ENCODE results near the gene OXGR1.
A peak's percentile ranks its signal among the peaks of the same experiment; 100 is the strongest.

Gene OXGR1

DNA sequence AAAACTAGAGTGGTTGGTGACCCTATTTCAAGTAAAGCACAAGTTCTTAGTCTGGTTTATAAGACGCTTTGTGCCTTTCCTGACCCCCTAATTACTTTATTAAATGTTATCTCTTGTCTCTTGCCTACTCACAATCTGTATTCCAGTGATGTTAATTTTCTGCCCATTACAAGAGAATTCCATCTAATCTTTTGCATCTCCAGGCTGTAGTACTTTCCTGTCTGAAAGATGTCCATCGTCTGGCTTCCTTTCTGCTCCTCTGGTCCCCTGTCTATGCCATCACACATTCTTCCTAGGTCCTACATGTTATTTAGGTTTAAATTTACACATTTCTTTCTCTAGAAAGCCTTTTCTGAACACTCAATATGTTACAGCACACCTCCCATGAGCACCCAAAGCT, 25.9 kb upstream of the OXGR1 start:
- H3K36me3 ChIP-seq (ENCODE audit: control insufficient read depth, insufficient read depth, low read length) = no peaks in the 10 kb centered on the region
- H3K9me3 ChIP-seq (ENCODE audit: control insufficient read depth, insufficient read depth, low read depth, low read length) = no peaks in the 10 kb centered on the region
- H3K4me3 ChIP-seq (ENCODE audit: low read depth, low read length) = no peak overlapping the region
- peaks cover 5% of the 10 kb centered on the region for H3K27me3 ChIP-seq (ENCODE audit: control insufficient read depth, insufficient read depth, low read length)
- no peak overlapping the region for H3K9ac ChIP-seq (ENCODE audit: low read length)
- H3K4me1 ChIP-seq (ENCODE audit: control insufficient read depth, insufficient read depth, low read length) = no peaks in the 10 kb centered on the region
- no peak overlapping the region for H3K27ac ChIP-seq (ENCODE audit: low read depth, low read length)

DNA sequence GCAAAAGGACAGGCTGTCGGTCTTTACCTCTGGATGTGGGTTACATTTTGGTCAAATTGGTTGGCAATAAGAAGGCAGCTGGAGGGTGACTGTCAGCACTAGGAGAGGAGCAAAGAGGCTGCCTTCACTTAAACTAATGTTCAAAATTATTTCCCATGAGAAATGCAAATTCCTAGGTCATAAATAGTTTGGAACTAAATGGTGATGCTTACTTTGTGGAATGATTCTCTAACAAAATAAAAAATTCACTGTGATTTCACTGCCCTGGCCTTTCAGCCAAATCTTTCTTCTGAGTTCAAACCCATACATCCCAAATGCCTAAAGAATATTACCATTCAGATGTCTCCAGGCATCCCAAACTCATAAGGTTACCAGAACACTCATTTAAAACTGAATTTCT, 25.0 kb upstream of the OXGR1 start:
- peaks cover 5% of the 10 kb centered on the region for H3K27me3 ChIP-seq (ENCODE audit: control insufficient read depth, insufficient read depth, low read length)
- no peaks in the 10 kb centered on the region for H3K4me1 ChIP-seq (ENCODE audit: control insufficient read depth, insufficient read depth, low read length)
- H3K9ac ChIP-seq (ENCODE audit: low read length) = no peak overlapping the region
- no peak overlapping the region for H3K27ac ChIP-seq (ENCODE audit: low read depth, low read length)
- H3K4me3 ChIP-seq (ENCODE audit: low read depth, low read length) = no peak overlapping the region
- H3K9me3 ChIP-seq (ENCODE audit: control insufficient read depth, insufficient read depth, low read depth, low read length) = no peaks in the 10 kb centered on the region
- no peaks in the 10 kb centered on the region for H3K36me3 ChIP-seq (ENCODE audit: control insufficient read depth, insufficient read depth, low read length)

DNA sequence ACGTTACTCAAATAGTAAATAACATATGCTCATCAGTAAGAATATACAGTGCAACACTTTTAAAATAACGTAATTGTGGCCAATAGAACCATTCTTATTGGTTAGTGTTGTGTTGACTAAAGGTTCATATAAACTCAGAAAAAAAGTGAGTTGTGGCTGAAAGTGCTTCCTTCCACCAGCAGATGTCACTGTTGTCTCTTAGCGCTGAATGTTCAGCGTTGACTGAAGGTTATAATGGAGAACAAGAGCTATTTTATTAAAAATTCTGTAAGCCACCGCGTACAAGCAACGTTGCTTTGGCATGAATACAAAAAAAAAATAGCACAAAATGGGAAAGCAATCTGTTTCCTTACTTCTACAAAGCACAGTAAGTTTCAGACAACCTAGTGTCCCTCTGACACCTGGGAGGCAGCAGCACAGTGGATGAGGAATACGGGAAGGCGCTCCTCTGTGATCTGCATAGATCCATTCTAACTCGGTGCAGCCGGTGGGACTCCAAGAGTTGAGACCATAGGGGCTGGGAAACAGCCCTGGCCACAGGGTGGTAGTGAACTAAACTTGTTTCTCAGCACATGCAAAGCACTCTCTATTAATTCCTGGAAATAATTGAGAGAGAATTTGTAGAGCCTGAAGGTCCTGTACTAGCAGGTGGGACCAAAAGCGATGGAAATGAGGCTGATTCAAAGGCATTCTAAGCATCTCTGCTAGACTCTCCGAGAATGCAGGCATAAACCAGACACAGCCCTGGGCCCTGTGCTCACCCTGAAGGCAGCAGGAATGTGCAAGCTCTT, 23.9 kb upstream of the OXGR1 start:
- H3K36me3 ChIP-seq (ENCODE audit: control insufficient read depth, insufficient read depth, low read length) = no peaks in the 10 kb centered on the region
- no peaks in the 10 kb centered on the region for H3K9me3 ChIP-seq (ENCODE audit: control insufficient read depth, insufficient read depth, low read depth, low read length)
- peaks cover 5% of the 10 kb centered on the region for H3K27me3 ChIP-seq (ENCODE audit: control insufficient read depth, insufficient read depth, low read length)
- no peak overlapping the region for H3K9ac ChIP-seq (ENCODE audit: low read length)
- H3K27ac ChIP-seq (ENCODE audit: low read depth, low read length) = no peak overlapping the region
- no peaks in the 10 kb centered on the region for H3K4me1 ChIP-seq (ENCODE audit: control insufficient read depth, insufficient read depth, low read length)
- peak overlapping the region; percentile 34 for H3K4me3 ChIP-seq (ENCODE audit: low read depth, low read length)

DNA sequence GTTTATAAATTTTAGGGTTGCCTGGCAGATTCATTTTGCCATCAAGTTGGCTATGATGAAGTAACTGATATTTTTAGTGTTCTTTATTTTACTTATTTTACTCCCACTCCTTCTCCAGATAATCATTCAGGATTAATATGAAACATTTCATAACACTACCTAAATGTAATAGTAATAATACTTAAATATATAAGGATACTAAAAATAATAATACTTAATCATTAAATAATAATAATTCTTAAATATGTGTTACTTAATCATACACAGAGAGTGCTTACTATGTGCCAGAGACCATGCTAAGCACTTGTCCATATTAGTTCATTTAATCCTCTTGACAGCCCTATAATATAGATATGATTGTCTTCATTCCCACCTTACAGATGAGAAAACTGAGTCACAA, 23.0 kb upstream of the OXGR1 start:
- Histone ChIP-seq H3K27me3 (ENCODE audit: control insufficient read depth, insufficient read depth, low read length) (peaks cover 5% of the 10 kb centered on the region), H3K4me1 (ENCODE audit: control insufficient read depth, insufficient read depth, low read length) (no peaks in the 10 kb centered on the region), H3K27ac (ENCODE audit: low read depth, low read length) (no peak overlapping the region), H3K36me3 (ENCODE audit: control insufficient read depth, insufficient read depth, low read length) (no peaks in the 10 kb centered on the region), H3K9ac (ENCODE audit: low read length) (no peak overlapping the region), H3K4me3 (ENCODE audit: low read depth, low read length) (no peak overlapping the region), H3K9me3 (ENCODE audit: control insufficient read depth, insufficient read depth, low read depth, low read length) (no peaks in the 10 kb centered on the region)

DNA sequence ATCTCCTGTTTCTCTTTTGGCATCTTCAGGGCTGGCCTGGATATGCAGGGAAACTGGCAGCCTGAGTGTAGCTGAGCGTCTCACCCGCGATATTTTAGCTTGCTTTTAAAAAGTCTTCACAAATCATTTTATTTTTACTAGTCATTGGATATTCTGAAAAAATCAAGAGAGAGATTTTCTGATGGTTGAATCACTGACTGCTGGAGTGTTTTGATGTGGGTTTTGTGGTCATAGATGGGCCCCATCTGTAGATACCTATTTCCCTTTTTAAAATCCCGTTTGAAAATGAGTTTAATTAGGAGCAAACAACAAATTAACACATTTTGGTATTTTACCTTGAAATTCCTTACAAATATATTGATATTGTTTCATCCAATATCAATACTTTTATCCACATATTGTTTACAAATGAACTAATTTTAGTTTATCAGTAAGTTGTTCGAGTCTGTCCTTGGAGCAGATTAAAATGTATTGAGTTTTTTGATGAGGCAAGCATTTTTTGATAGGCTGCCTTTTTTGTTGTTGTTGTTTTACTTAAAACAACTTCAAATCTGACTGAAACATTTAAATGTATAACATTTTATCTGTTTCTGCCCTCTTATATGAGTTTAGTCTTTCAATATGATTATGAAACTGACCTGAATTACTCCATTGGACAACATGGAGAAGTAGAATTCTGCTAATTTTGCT, 21.5 kb upstream of the OXGR1 start:
- no peak overlapping the region for H3K4me3 ChIP-seq (ENCODE audit: low read depth, low read length)
- H3K27me3 ChIP-seq (ENCODE audit: control insufficient read depth, insufficient read depth, low read length) = peaks cover 10% of the 10 kb centered on the region
- H3K27ac ChIP-seq (ENCODE audit: low read depth, low read length) = no peak overlapping the region
- no peaks in the 10 kb centered on the region for H3K4me1 ChIP-seq (ENCODE audit: control insufficient read depth, insufficient read depth, low read length)
- no peaks in the 10 kb centered on the region for H3K36me3 ChIP-seq (ENCODE audit: control insufficient read depth, insufficient read depth, low read length)
- H3K9me3 ChIP-seq (ENCODE audit: control insufficient read depth, insufficient read depth, low read depth, low read length) = no peaks in the 10 kb centered on the region
- H3K9ac ChIP-seq (ENCODE audit: low read length) = no peak overlapping the region

DNA sequence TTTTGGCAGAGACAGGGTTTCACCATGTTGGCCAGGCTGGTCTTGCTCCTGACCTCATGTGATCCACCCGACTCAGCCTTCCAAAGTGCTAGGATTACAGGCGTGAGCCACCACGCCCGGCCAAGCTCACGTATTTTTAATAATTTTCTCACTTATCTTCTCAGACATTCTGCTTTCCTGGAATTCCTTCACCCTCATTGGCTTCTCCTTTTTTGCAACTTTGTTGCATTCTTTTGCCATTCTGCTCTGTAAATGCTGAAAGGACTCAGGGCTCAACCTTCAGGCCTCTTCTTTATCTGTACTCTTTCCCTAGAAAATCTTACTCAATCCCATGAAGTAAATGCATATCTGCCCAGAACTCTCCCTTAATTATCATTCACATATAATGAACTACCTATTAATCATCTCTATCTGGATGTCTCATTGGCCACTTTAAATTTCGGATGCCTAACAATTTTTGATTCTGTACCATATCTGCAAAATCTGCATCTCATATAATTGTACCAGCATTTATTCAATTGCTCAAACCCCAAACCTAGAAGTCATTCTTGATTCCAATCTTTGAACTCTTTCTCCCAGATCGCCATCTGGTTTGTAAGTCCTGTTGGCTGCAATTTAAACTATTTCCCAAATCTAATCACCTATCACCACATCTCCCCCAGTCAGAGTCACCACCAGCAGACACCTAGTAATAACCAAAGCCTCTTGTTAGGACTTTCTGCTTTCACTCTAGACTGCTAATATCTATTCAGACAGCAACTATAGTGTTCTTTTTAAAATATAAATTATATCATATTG, 18.2 kb upstream of the OXGR1 start:
- no peak overlapping the region for H3K9ac ChIP-seq (ENCODE audit: low read length)
- no peak overlapping the region for H3K4me3 ChIP-seq (ENCODE audit: low read depth, low read length)
- peaks cover 11% of the 10 kb centered on the region for H3K27me3 ChIP-seq (ENCODE audit: control insufficient read depth, insufficient read depth, low read length)
- no peaks in the 10 kb centered on the region for H3K9me3 ChIP-seq (ENCODE audit: control insufficient read depth, insufficient read depth, low read depth, low read length)
- H3K27ac ChIP-seq (ENCODE audit: low read depth, low read length) = no peak overlapping the region
- H3K36me3 ChIP-seq (ENCODE audit: control insufficient read depth, insufficient read depth, low read length) = no peaks in the 10 kb centered on the region
- no peaks in the 10 kb centered on the region for H3K4me1 ChIP-seq (ENCODE audit: control insufficient read depth, insufficient read depth, low read length)

DNA sequence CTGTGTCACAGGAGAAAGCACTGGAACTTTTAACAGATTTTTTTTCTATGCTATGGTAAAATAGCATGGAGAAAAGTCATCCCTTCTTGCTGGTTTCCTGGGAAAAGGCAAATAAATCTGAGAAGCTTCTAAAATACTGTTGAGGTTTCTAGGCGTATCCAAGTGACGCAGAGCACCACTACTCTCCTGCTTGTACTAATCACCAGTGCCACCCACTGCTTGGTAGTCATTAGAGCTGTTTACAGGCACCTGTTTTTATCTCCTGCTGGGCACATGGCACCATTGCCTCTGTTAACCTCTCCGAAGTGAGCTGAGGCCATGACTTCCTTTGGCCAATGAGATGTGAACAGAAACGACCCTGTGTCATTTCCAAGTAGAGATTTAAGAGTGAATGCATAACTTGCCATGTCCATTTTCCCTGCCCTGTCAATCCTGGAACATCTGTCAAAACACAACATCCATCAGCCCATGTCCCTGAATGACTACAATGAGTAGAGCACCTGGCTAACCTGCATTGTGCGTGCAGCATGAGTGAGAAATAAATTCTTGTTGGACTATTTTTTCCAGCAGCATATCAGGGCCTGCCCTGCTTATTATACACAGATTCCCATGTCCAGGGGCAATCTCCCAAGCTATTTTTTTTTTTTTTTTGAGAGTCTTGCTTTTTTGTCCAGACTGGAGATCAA, 17.3 kb upstream of the OXGR1 start:
- Histone ChIP-seq H3K9me3 (ENCODE audit: control insufficient read depth, insufficient read depth, low read depth, low read length) (no peaks in the 10 kb centered on the region), H3K4me3 (ENCODE audit: low read depth, low read length) (no peak overlapping the region), H3K36me3 (ENCODE audit: control insufficient read depth, insufficient read depth, low read length) (no peaks in the 10 kb centered on the region), H3K4me1 (ENCODE audit: control insufficient read depth, insufficient read depth, low read length) (no peaks in the 10 kb centered on the region), H3K27ac (ENCODE audit: low read depth, low read length) (no peak overlapping the region), H3K27me3 (ENCODE audit: control insufficient read depth, insufficient read depth, low read length) (peaks cover 11% of the 10 kb centered on the region), H3K9ac (ENCODE audit: low read length) (no peak overlapping the region)

DNA sequence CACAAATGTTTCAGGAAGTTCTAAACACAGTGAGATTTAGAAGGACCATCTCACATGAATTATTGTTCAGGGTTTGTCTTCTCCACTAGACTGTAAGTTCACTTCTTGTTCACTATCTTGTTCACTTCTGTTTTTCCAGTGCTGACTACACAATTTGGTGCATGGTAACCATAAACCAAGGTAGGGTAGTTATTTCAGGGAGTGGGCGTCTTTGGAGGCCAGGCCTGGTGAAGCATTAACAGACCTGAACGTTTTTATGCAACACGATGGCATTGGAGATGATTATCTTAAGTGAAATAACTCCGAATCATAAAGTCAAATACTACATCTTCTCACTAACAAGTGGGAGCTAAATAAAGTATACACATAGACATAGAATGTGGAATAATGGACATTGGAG, 14.4 kb upstream of the OXGR1 start:
- Histone ChIP-seq H3K4me3 (ENCODE audit: low read depth, low read length) (no peak overlapping the region), H3K27ac (ENCODE audit: low read depth, low read length) (no peak overlapping the region), H3K4me1 (ENCODE audit: control insufficient read depth, insufficient read depth, low read length) (no peaks in the 10 kb centered on the region), H3K9me3 (ENCODE audit: control insufficient read depth, insufficient read depth, low read depth, low read length) (no peaks in the 10 kb centered on the region), H3K9ac (ENCODE audit: low read length) (no peak overlapping the region), H3K36me3 (ENCODE audit: control insufficient read depth, insufficient read depth, low read length) (no peaks in the 10 kb centered on the region), H3K27me3 (ENCODE audit: control insufficient read depth, insufficient read depth, low read length) (peaks cover 34% of the 10 kb centered on the region)

DNA sequence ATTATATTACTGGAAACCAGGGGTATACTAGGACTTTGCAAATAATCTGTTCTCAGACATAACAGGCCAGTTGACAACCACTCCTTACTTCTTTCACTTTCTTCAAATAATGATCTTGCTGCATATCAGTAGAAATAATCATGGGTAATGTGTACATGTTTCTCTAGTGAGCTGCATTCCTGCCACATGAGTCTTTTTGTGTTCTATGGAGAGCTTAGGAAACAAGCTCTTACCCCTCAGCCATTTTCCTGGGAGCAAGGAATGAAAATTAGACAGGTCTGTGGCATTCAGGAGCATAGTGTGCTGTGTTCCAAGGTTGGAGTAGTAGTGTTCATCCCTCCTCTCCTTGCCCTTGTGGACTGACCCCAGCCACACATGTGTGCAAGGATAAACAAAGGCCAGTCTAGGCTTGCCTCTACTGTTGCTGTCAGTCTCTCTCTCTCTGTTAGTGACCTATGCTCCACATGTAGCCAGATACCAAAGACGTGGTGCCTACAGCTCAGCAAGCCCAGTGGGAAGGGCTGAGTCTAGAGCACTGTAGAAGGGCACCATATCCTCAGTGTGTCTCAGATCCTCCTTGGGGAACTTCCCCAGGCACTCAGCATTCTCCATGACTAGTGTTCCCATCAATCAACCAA, 11.5 kb upstream of the OXGR1 start:
- Histone ChIP-seq H3K27me3 (ENCODE audit: control insufficient read depth, insufficient read depth, low read length) (peaks cover 57% of the 10 kb centered on the region), H3K4me1 (ENCODE audit: control insufficient read depth, insufficient read depth, low read length) (no peaks in the 10 kb centered on the region), H3K36me3 (ENCODE audit: control insufficient read depth, insufficient read depth, low read length) (no peaks in the 10 kb centered on the region), H3K4me3 (ENCODE audit: low read depth, low read length) (no peak overlapping the region), H3K9ac (ENCODE audit: low read length) (no peak overlapping the region), H3K27ac (ENCODE audit: low read depth, low read length) (no peak overlapping the region), H3K9me3 (ENCODE audit: control insufficient read depth, insufficient read depth, low read depth, low read length) (no peaks in the 10 kb centered on the region)

DNA sequence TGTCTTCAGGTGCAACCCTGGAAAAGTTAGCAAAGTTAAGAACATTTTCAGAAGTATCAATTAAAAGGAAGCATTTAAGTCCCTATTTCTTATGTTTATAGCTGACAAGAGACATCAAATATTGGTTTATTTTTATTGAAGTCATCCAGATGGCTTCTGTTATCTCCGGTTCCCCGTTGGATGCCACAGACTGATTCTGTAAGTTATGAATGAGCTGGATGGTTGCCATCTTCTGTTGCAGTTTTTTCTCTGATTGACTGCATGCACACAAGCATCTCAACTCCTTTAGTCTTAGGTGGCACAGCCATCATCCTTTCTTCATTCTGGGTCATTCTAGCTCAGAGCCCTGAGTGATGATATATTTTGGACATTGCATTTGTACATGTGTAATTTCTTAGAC, 10.6 kb upstream of the OXGR1 start:
- no peaks in the 10 kb centered on the region for H3K9me3 ChIP-seq (ENCODE audit: control insufficient read depth, insufficient read depth, low read depth, low read length)
- no peaks in the 10 kb centered on the region for H3K36me3 ChIP-seq (ENCODE audit: control insufficient read depth, insufficient read depth, low read length)
- no peak overlapping the region for H3K27ac ChIP-seq (ENCODE audit: low read depth, low read length)
- no peak overlapping the region for H3K9ac ChIP-seq (ENCODE audit: low read length)
- peaks cover 62% of the 10 kb centered on the region for H3K27me3 ChIP-seq (ENCODE audit: control insufficient read depth, insufficient read depth, low read length)
- H3K4me3 ChIP-seq (ENCODE audit: low read depth, low read length) = no peak overlapping the region
- peaks cover 4% of the 10 kb centered on the region; the same call in 1 of the 2 replicates for H3K4me1 ChIP-seq (ENCODE audit: control insufficient read depth, insufficient read depth, low read length)

Measured in HUES6 (cell line).